Activated CD4-positive, alpha-beta T cell treated with anti-CD3 and anti-CD28 coated beads for 24 hours (primary cell): ENCODE results near the gene PHACTR4.
"Not testable (repeated sequence)": the region's sequence is repeated elsewhere in the genome, so short reads cannot be mapped to it uniquely, and the experiment has no call there.

Source experiments
- DNase-seq, 2 donors: peaks; one replicate each; pipeline ENCODE4 v3.0.0-alpha.2; 2020; ENCODE audit warnings: low read depth in 2 of 2

The PHACTR4 gene

GRCh38 chr1:28371010-28371377 lies 1.5 kb downstream of the PHACTR4 start:
- no peak for DNase-seq

GRCh38 chr1:28373450-28373849 lies 3.9 kb downstream of the PHACTR4 start:
- not testable (repeated sequence) for DNase-seq

DNA sequence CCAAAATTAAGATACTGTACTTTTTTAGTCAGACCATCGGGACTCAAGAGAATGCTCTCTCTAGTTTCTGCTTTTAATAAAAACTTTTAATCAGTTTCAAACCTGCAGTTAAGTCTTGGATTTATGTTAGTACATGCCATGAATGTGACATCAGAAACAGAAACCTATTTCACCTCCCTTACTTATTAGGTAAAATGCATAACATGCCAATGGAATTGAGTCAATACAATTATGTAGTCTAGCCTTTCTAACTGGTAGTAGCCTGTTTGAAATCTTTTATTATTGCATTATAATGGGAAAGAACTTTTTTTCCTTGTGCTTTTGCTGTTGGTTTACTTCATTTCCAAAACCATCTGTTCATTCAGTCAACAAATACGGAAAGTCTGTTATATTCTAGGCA lies 4.8 kb downstream of the PHACTR4 start:
- DNase-seq, result no peak

GRCh38 chr1:28375598-28375997 lies 6.1 kb downstream of the PHACTR4 start:
- DNase-seq, result not testable (repeated sequence)

GRCh38 chr1:28376195-28376594 lies 6.7 kb downstream of the PHACTR4 start:
- not testable (repeated sequence) for DNase-seq

DNA sequence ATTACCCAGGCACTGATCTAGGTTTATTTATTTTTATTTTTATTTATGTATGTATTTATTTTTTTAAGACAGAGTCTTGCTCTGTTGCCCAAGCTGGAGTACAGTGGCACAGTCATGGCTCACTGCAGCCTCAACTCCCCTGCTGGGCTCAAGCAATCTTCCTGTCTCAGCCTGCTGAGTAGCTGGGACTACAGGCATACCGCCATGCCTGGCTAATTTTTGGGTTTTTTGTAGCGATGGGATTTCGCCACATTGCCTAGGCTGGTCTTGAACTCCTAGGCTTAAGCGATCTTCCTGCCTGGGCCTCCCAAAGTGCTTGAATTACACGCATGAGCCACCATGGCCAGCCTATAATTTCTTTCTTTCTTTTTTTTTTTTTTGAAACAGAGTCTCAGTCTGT lies 9.4 kb downstream of the PHACTR4 start:
- no peak for DNase-seq

- DNase-seq, result no peak
These were observed 10.9 kb downstream of the PHACTR4 start for GRCh38 chr1:28380394-28380793.

GRCh38 chr1:28383785-28384184 lies 14.2 kb downstream of the PHACTR4 start:
- not testable (repeated sequence) for DNase-seq

GRCh38 chr1:28392027-28392652 lies 22.6 kb downstream of the PHACTR4 start:
- DNase-seq, result no peak

DNA sequence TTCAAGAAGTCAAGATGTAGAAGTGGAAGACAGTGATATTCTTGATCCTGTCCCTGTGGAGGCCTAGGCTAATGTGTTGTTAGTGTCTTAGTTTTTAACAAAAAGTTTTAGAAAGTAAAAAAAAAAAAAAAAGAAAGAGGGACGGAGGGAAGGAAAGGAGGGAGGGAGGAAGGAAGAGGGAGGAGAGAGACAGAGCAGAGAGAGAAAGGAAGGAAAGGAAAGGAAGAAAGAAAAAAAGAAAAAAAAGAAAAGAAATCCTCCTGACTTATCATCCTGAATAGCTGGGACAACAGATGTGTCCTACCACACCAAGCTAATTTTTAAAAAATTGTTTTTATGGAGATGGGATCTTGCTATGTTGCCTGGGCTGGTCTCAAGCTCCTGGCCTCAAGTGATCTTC lies 24.6 kb downstream of the PHACTR4 start:
- DNase-seq, result no peak

- no peak for DNase-seq
These were observed 25.6 kb downstream of the PHACTR4 start for GRCh38 chr1:28395181-28395580.

DNA sequence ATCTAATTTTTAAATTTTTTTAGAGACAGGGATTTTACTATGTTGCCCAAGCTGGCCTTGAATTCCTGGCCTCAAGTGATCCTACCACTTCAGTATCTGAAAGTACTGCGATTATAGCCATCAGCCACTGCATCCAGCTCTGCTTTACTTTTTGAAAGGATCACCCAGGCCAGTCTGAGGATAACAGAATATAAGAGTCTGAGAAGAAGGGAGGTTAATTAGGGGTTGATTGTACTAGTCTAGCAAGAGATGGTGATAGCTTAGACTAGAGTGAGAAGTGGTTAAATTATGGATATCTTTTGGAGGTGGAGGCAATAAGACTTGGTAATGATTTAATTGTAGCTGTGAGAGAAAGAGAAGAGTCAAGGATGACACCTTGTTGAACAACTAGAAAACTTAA lies 32.2 kb downstream of the PHACTR4 start:
- DNase-seq, result no peak

- DNase-seq, result no peak
These were observed 39.5 kb downstream of the PHACTR4 start for GRCh38 chr1:28409090-28409489.

DNA sequence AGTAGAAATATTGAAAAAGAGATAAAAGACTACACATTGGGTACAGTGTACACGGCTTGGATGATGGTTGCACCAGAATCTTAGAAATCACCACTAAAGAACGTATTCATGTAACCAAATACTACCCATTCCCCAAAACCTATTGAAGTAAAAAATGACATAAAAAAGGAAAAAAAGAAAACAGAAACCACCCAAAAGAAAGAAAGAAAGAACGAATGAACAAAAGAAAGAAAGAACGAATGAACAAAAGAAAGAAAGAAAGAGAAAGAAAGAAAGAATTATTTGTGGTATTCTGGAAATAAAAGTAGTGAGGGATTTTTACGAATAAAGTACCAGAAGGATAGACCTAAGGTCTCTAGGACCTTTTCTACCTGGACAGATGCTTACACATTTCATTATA lies 42.1 kb downstream of the PHACTR4 start:
- no peak for DNase-seq

DNA sequence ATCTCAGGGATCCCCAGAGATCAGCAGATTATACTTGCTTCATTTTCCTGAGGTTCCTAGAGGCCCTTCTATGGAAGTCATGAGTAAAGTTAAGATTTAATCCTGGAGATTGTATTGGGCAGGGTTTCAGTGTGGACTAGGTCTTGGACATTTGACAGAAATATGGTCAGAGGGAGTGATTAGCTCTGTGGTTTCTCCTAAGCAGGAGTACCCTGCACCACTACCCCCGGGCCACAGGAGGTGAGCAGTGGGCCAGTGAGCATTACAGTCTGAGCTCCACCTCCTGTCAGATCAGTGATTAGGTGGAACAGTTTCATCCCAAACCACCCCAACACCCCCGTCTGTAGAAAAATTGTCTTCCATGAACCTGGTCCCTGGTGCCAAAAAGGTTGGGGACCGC lies 43.2 kb downstream of the PHACTR4 start:
- no peak for DNase-seq

- no peak for DNase-seq
These were observed 47.1 kb downstream of the PHACTR4 start for GRCh38 chr1:28416509-28417194.

GRCh38 chr1:28417441-28417922 lies 47.9 kb downstream of the PHACTR4 start:
- no peak for DNase-seq

GRCh38 chr1:28417926-28418637 lies 48.5 kb downstream of the PHACTR4 start:
- DNase-seq, result no peak

- no peak for DNase-seq
These were observed 52.2 kb downstream of the PHACTR4 start for GRCh38 chr1:28421744-28422143.

DNA sequence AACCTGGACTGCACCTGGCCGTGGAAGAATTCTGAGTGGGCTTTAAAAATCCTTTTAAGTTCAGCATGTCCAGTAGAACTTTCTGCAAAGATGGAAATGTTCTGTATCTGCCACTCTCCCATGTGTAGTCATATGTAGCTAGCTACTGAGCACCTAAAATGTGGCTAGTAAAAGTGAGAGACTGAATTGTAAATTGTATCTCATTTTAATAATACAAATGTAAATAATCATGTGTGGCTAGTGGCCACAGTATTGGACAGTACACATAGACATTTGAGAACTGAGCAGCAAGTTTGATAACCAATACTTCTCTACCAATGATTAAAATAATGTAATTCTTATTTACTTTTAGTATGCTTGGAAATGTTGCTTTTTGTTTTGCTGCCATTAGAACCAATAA lies 57.3 kb downstream of the PHACTR4 start:
- no peak for DNase-seq

- DNase-seq, result no peak
These were observed 58.5 kb downstream of the PHACTR4 start for GRCh38 chr1:28428012-28428411.

GRCh38 chr1:28428990-28429520 lies 59.5 kb downstream of the PHACTR4 start:
- no peak for DNase-seq
